Motor neuron (in vitro differentiated cells): ENCODE measurements around the gene DNAH8. TPM values are rescaled to one million over a fixed set of nuclear protein-coding genes. Genes with fewer than 3 reads are reported as not detected.

ENCODE experiments used
- ATAC-seq, 8 experiments: fragments of 200-7000 bp; cut with Tn5 transposase; replicated peaks in 6 of 8; 2 replicates each; pipeline ENCODE4 v1.8.0; 2021; ENCODE audit warnings: mild to moderate bottlenecking in 8 of 8, moderate library complexity in 8 of 8
- H3K27ac ChIP-seq, 2 donors: fragments of 250-450 bp; sonication (Bioruptor Pico); 2 replicates each; pipeline ENCODE4 v1.9.0; 2021; ENCODE audit warnings: antibody characterized with exemption in 2 of 2, mild to moderate bottlenecking in 2 of 2, moderate library complexity in 1 of 2
- H3K4me1 ChIP-seq, 2 donors: fragments of 250-450 bp; sonication (Bioruptor Pico); replicated peaks in 1 of 2; 2 replicates each; pipeline ENCODE4 v1.6.1; 2021; ENCODE audit warnings: antibody characterized with exemption in 2 of 2, mild to moderate bottlenecking in 2 of 2, moderate library complexity in 1 of 2
- H3K4me3 ChIP-seq, 5 donors: fragments of 250-450 bp; sonication (Bioruptor Pico); 2 replicates each; pipeline ENCODE4 v1.9.0; 2021; ENCODE audit warnings: antibody characterized with exemption in 5 of 5, mild to moderate bottlenecking in 5 of 5, moderate library complexity in 4 of 5
- WGBS, 10 experiments: fragments of 450-650 bp; shearing (Covaris generic); methylation state at CpG; one replicate each; pipeline ENCODE4 v1.0.0; 2022; 5-methylcytosine and 5-hydroxymethylcytosine counted together
- in situ Hi-C, 9 experiments: fragments of 400-800 bp; cut with MboI; loops; one replicate each; pipeline ENCODE4 v1.15.0; 2021; ENCODE audit warnings: low sequenced_read_pairs in 9 of 9, low pct_unique_long_range_greater_than_20kb in 2 of 9; ENCODE audit not compliant: unreplicated experiment in 9 of 9
- total RNA-seq, 8 experiments: library from RNA; unstranded; fragments of 300-600 nt; gene quantifications; 2 replicates each; pipeline versions ENCODE4 v1.2.3 to v1.2.4, GENCODE V29; 2022

The DNAH8 gene
- total RNA-seq, 8 experiments from 2014 or later: 0.04 to 0.69 (median 0.06) TPM; not detected in 2

DNA sequence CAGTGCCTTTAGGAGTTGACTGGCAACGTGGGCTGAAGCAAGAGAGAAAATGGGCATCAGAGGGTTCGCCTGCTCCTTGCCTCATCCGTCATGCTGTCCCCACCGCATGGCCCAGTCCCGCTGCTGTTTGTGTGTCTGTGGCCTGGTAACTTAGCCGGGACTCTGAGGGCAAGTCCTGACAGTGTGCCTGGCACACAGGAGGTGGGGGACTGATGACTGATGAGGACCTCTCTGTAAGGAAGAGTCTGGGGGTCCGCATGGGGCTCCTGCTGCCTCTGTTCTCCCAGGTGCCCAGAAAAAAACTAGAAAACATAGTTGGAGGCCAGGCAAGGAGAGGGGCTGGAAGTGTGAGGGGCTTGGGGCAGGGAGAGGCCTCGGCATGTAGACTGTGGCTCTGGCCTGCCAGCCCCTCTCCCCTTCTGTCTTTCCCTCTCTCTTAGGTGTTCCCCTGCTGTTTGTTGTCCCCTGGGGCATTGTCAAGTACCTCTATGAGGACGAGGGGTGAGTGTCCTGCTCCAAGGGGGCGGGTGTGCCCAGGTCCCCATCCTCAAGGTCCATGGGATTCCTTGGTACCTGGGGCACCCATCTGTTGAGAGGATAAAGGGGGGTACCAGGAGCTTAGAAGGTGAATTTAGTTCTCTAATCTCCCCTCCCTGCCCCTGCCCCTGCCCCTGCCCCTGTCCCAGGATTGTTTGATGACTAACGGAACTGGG is 362.9 kb downstream of the DNAH8 start:
- H3K4me1 ChIP-seq: peaks cover 18 to 27% of the 10 kb centered on the region in 2 donors
- no peak for ATAC-seq
- in situ Hi-C loops: no loop called here
- H3K4me3 ChIP-seq: no peak overlapping the region
- whole genome bisulfite sequencing, 10 experiments: 50 to 95% (median 78%) methylated on average over 1 to 6 of the region's 11 CpGs; no CpG with 5 or more reads in 4 of the 10 experiments
- no peak overlapping the region for H3K27ac ChIP-seq

DNA sequence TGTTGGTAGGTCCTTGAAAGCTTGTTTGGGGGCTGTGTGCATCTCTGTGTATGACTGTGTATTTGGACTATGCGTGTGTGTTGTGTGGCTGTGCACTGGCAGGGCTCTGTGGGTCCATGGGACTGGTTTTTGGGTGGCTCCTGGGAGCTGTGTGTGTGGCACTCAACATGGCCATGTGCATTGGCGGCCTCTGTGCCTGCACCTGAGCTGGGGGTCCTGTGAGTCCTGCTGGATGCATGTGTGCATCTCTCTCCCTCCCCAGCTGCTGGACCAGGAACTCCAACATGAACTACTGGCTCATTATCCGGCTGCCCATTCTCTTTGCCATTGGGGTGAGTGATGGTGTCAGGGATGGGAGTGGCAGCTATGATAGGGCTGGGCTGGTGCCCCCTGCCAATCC is 363.6 kb downstream of the DNAH8 start:
- H3K4me1 ChIP-seq: peaks cover 18 to 31% of the 10 kb centered on the region in 2 donors
- no peak for ATAC-seq
- in situ Hi-C loops: no loop called here
- H3K27ac ChIP-seq: no peak overlapping the region
- WGBS, 10 experiments: 80% methylated on average over 1 of the region's 3 CpGs; no CpG with 5 or more reads in 9 of the 10 experiments
- H3K4me3 ChIP-seq: no peak overlapping the region

DNA sequence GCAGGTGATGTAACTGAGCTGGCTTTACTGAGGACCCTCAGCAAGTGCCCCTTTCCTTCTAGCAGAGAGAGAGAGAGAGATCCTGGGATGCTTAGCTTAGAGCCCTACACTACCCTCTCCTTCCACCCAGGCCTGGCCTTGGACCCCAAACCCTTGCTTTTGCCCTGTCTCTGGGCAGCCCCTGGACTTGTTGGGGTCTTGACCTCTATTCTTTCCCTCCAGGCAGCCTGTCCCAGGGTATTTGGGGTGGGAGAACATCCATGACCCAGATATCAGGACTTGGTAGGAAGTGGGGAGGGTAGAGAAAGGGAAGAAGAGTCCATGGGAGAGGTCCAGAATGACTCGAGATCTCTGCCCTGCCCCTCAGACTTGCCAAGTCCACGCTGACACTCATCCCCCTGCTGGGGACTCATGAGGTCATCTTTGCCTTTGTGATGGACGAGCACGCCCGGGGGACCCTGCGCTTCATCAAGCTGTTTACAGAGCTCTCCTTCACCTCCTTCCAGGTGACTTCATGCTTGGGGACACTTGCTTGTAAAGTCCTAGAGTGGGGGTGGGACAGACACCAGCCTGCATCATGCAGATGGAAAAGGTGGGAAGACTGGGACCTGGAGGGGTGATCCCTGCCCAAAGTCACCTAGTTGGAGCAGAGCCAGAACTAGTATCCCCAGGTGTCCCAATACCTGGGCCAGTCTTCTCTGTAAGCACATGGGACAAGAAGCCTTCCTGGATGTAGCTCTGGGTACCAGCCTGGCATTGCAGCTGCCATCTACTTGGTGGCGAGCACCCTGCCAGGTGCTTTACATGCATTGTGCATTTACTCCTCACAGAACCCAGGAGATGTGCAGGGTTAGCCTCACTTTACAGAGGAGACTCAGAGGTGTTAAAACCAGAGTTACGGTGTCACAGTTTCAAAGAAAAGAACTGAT is 364.4 kb downstream of the DNAH8 start:
- 33 to 100% (median 67%) methylated on average over 1 to 5 of the region's 8 CpGs; no CpG with 5 or more reads in 4 of the 10 experiments for WGBS, 10 experiments
- in situ Hi-C loops: no loop called here
- H3K4me1 ChIP-seq: peaks cover 18 to 30% of the 10 kb centered on the region in 2 donors
- no peak overlapping the region for H3K27ac ChIP-seq
- no peak overlapping the region for H3K4me3 ChIP-seq
- peak in 4 of 8 experiments; percentile 18 to 56 (median 36) for ATAC-seq

Other genes with a start within 250 kb of the DNAH8 start
- gene BTBD9, start 75.4 kb upstream of the DNAH8 start, total RNA-seq: 10 to 100 TPM in 3 of 8 experiments, 1 to 10 TPM in 5; 3.8 to 13.0 (median 9.0) TPM
- 100 to 1,000 TPM in 4 of 8 experiments, 10 to 100 TPM in 4; 64.4 to 157 (median 100) TPM for gene GLO1, start 12.2 kb upstream of the DNAH8 start, total RNA-seq